Activated CD8-positive, alpha-beta memory T cell treated with anti-CD3 and anti-CD28 coated beads, Interleukin-2, amount 50 U/mL, for 24 hours (primary cell): ENCODE measurements around the gene SYT8.

ENCODE experiments used
- DNase-seq: peaks from one replicate; pipeline ENCODE4 v3.0.0-alpha.2; 2020; ENCODE audit errors: extremely low read depth

The SYT8 gene

GRCh38 chr11:1817511-1817910 lies 17.3 kb upstream of the SYT8 start:
- DNase-seq: no peak

- no peak for DNase-seq
These were observed 15.7 kb upstream of the SYT8 start for GRCh38 chr11:1819074-1819473.

GRCh38 chr11:1820463-1821325 lies 14.1 kb upstream of the SYT8 start:
- no peak for DNase-seq

GRCh38 chr11:1821562-1821961 lies 13.2 kb upstream of the SYT8 start:
- no peak for DNase-seq

GRCh38 chr11:1822648-1823375 lies 12.0 kb upstream of the SYT8 start:
- no peak for DNase-seq

- no peak for DNase-seq
These were observed 11.2 kb upstream of the SYT8 start for GRCh38 chr11:1823376-1824220.

DNA sequence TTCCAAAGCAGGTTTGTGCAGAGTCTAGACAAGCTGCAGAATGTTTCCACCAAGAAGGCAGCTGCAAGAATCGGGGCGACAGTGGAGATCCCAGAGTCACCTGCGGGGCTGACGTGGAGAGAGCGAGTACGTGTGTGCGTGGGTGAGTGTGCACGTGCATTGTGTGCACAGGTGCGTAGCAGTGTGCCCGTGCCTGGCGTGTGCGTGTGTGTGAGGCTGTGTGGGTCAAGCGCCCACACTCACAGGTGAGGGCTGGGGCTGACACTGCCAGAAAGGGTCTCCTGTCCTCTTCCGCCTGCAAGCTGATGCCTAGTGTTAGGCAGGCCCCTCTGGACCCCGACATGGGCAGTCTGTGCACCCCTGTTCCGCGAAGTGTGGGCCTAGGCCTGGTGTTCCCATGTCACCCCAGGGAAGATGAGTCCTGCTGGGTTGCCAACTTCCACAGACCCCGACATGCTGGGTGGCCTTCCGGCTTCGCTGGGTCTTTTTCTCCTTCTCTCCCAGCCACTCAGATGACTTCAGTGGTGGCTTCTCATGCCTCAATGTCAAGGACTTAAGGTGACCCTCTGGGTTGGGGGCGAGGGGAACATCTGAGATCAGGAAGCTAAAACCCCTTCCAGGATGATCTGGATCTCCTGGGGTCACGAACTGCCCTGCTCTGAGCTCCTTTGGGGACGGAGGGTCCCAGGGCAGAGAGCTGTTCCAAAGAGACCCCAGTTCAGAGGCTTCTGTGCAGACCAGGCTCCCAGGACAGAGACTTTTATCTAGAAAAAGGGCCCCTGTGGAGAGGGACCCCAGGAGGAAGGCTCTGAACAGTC lies 10.4 kb upstream of the SYT8 start:
- no peak for DNase-seq

- DNase-seq: no peak
These were observed 9.6 kb upstream of the SYT8 start for GRCh38 chr11:1825039-1825740.

DNA sequence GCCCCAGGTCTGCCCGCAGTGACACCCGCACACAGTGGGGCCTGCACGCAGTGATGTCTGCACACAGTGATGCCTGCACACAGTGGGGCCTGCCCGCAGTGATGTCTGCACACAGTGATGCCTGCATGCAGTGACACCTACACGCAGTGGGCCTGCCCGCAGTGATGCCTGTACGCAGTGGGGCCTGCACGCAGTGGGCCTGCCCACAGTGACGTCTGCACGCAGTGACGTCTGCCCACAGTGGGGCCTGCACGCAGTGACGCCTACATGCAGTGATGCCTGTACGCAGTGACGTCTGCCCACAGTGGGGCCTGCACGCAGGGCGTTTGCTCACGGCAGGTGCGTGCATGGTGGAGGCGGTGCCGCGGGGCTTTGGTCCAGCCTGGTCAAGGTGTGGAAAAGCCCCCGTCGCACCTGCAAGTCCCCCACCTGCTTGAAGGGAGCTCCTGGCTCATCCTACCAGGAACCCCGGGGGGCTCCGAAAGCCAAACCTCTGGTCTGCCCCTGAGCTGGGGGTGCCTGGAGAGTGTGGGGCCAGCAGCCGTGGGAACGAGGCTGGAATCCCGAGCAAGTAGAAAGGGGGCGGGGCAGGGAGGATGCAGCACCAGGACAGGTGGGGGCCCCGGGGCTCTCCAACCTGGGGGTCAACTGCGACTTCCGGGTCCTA lies 8.9 kb upstream of the SYT8 start:
- no peak for DNase-seq

DNA sequence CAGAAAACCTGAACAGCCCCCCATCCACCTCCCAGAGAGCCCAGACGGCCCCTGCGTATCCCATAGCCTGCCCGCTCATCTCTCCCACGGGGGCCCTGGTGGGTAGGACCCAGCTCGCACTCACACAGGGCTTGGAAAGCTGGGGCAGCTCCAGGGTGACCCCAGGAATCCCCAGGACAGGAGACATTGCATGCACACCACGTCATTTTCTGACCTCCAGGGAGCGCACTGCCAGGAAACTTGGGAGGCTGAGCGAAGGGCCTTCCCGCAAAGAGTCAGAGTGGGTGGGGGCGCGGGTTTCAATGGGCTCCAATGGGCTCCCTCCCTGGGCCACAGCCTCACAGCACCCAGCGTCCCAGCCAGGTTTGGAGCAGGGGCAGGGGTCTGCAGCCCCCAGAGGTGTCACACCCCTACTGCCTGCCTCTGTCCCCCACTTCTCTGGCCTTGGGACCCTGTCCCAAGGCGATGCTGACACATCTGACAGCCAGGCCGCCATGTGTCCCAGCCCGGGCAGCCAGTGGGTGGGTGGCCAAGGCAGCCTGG lies 8.2 kb upstream of the SYT8 start:
- DNase-seq: no peak

- no peak for DNase-seq
These were observed 7.5 kb upstream of the SYT8 start for GRCh38 chr11:1827095-1827813.

DNA sequence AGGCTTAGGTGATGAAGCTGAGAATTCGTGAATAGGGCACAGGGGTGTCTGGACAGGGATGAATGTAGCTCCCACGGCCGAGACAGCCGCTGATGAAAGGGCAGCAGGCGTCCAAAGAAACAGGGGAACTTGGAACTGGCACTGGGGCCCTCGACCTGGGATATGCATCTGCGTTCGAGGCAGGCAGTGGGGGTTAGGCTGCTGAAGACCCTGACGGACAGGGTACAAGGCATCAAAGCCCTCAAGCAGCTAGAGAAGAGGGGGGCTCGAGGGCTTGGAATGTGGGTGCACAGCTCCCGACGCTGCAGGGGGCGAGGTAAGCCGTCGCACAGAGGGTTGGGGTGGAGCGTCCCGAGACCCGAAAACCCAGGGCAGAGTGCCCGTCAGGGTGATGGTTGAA lies 6.9 kb upstream of the SYT8 start:
- DNase-seq: no peak

GRCh38 chr11:1828542-1828941 lies 6.2 kb upstream of the SYT8 start:
- no peak for DNase-seq

DNA sequence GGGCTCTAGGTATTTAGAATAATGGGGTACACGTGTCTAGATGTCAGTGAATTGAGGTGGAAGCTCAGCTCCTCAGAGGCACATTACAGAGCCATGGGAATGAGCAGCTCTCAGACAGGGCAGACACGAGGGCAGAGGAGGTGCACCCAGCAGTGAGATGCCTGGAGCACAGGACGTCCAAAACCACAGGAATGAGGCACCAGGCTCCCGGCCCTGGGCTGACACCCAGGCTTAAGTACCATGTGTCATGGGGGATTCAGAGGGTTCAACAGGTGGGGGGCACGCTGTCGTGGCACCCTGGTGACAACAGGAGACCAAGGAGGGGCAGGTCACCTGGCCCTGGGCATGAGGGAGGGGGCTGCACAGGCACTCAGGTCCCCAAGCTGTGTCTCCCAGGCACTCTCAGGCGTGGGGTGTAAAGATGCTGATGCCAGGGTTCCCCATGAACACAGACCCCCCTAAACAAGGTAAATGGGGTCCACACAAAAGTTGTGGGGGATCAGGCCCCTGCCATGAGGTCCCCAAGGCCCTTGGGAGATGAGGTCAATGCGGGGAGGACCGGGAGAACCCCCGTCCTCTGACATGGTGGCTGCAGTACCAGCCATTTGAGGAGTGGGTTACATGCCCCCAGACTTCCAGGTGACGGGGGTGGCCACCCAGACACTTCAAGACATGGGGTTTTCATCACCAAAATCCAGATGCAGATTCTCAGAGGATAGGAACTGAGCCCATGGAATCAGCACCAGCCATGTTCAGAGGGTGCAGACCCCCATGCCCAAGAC lies 5.6 kb upstream of the SYT8 start:
- DNase-seq: no peak

GRCh38 chr11:1830004-1830321 lies 4.8 kb upstream of the SYT8 start:
- no peak for DNase-seq

DNA sequence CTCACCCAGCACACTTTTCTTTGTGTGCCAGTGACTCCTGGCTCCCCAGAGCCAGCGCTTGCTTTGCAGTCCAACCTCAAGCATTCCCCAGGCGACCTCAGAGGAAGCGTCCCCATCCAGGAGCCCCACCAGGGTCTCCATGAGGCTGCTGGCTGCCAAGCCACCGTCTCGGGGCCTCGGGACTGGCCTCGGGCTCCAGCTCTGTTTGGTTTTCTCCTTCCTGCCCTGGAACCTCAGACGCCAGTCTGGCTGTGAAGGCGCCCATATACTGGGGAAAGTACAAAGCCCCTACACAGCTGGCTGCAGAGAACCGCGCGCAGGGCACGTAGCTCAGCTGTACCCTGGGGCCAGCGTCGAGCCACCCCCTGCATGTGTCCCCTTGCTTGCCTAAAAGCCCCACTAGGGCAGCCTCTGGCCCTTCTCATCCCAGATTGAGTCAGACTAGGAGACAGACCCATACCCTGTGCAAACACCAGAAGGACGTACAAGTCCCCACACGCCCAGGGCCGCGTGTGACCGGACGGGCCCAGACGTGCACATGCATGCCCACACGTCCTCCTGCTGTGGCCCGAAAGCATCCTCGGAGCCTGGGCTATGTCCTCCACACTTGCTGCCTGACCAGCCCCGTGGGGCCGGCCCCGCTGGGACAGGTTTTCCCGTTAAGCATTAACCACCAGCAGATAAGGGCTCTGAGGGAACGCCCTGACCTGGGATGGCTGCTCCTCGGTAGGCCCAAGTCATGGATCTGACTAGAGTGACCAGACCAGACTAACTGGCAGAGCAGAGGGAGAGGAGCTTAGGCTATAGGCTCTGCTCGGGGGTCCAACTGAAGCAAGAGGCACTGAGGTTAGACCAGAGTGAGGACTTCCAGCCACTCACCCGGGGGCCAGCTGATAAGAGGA lies 4.2 kb upstream of the SYT8 start:
- no peak for DNase-seq

DNA sequence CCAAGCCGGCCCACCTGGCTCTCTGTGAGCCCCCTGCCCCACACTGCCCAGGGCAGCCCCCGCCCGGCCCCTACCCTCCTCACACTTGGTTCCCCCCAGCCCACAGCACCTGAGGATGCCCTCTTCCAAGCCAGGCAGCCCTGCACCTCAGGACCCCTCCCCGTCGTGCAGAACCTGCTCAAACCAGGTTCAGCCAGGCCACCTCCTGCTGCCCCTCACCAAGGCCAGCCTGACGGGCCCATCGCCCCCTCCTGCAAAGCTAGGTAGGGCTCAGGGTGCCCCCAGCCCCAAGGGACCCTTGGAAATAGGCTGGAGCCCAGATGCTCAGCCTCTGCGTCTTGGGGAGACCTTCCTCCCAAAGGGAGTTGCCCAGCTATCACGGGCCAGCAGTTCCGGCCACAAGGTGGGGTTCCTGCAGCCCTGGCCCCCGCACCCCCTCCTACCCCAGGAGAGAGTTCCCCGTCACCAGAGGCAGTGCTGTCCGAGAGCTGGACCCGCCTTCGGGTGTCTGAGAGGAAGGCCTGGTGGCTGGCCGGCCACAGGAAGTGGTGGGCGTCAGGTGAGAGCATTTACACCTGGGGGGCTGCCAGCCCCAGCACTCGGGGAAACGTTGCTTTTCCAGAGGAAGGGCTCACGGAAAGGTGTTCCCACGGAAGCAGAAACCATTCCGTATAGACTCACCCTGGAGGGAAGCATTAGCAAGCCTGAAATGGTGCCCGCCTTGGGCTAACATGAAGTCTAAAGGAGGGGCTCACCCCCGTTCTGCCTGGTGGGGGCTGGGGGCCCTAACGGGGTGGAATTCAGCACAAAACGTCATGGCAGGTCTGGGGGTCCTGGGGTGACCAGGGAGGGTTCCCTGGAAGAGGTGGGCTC lies 3.2 kb upstream of the SYT8 start:
- DNase-seq: no peak
